Fibroblast of skin of left biceps (primary cell): ENCODE measurements around the gene FBXL2.
"Not testable (repeated sequence)": the region's sequence is repeated elsewhere in the genome, so short reads cannot be mapped to it uniquely, and the experiment has no call there.

Source experiments
- DNase-seq, 2 experiments: peaks; one replicate each; pipeline ENCODE4 v3.0.0-alpha.2; 2013; ENCODE audit warnings: low read depth in 2 of 2

Gene FBXL2

GRCh38 chr3:33386631-33387030 lies 109.4 kb downstream of the FBXL2 start:
- no peak for DNase-seq

- no peak for DNase-seq
Measured at GRCh38 chr3:33388374-33389100, 111.3 kb downstream of the FBXL2 start.

- DNase-seq, result no peak
Measured at GRCh38 chr3:33389908-33390307, 112.7 kb downstream of the FBXL2 start.

DNA sequence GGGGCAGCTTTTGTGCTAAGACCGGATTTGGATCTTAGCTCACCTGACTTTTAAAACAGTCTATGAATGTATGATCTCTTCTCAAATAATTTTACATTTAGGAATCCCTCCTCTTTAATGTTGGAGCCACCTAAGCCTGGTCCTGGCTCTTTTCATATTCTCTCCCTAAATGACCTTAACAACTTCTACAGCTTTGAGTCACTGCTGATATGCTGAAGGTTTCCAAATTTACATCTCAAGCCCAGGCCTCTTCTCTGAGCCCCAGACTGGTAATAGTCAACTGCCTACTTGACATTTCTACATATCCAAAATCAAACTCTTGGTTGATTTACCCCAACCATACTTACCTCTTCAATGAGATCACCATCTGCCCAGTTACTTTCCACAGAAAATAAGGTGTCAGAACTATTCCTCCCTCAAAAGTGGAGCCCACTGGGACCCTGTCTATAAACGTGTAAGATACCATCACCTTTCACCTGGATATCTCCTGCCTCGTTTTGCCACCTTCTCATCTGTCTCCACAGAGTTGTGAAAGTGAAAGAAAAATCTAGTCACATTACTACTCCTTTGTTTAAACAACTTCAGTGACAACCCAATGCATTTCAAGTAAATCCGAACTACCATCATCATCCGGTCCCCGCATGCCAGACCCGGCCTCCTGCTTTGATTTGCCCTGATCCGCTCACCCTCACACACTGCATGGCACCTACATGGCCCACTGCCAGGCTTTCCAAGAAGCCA lies 114.2 kb downstream of the FBXL2 start:
- DNase-seq, result no peak

DNA sequence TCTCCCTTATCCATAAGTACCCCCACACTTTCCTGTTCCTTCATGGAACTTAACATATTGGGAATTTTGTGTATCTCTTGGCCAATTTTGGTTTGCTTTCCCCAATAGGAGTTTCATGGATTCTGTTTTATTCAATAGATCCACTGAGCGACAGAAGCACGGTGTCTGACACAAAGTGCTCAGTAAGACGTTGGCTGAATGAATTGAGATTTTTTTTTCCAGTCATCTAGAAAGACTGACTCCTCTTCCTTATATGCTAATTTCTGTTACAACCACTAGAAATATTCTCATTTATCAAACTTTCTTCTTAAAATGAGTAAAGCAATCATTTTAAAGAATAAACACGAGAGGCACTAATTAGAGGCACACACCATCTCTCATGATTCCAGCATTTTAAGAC lies 114.9 kb downstream of the FBXL2 start:
- DNase-seq, result no peak

DNA sequence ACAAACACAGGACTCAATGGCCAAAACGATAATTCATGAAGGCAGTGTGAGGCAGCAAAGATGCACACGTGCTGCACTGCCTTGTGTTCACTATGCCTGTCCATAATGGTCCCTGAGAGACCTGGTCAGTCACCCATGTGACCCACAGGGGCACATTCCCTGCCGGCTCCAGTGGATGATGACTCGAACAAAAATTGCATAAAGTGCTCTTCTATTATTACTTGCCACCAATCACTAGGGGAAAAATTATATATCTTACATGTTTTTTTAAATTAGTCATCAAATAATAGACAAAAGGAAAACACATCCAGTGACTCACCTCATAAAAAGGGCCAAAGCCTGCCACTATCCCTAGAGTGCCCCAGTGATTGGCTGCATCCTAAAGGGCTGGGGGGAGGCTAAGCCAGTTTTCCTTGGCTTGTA lies 115.5 kb downstream of the FBXL2 start:
- peak; percentile 65 to 69 for DNase-seq

- DNase-seq, result peak in 1 of 2 experiments; percentile 4
Measured at GRCh38 chr3:33394403-33395054, 117.3 kb downstream of the FBXL2 start.

DNA sequence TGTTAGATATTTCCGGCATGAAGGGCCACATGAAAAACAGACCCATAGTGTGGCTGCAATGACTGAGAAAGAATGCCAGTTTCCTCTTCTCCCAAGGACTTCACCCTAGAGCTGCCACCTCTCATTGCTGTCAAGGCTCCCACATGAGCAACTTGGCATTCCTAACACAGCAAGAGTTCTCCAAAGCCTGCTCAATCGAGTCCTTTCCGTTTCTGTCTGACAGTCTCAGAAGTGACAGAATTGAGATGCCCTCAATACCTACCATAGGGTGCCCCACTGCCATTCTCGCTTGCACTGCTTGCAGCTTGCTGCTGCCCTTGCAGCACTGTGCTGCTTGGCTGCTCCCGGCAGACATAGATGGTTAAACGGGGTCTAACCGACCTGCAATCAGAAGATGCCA lies 118.7 kb downstream of the FBXL2 start:
- no peak for DNase-seq

DNA sequence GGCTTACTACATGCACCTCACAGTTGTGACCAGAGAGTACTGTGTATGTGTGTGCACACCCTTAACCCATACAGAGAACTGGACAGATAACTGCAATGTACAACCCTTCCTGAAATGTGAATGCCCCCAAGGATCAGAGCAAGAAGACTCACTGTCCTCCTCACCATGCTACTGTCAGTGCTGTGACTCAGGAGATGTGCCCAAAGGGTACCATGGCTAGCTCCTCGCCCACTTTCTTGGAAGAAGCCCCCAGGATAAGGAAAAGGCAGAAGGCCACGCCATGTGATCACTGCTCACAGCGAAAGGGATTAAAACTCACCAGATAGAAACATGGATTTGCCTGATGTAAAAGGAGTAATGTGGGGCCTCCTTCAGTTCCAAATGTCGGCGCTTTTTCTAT lies 121.2 kb downstream of the FBXL2 start:
- no peak for DNase-seq

- no peak for DNase-seq
Measured at GRCh38 chr3:33401781-33402180, 124.5 kb downstream of the FBXL2 start.

- DNase-seq, result no peak
Measured at GRCh38 chr3:33402936-33403335, 125.7 kb downstream of the FBXL2 start.

DNA sequence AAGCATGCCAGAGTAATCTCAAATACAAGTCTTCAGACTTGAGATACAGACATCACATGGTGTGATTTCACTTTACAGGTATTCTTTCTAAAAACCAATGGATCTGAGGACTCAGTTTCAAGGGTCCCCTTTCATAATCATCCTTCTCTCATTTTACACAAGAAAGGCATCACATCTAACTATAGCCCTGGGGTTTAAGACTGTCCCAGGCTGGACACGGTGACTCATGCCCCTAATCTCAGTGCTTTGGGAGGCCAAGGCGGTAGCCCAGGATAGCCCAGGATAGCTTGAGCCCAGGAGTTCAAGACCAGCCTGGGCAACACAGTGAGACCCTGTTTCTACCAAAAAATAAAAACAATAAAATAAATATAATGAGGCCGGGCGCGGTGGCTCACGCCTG lies 126.5 kb downstream of the FBXL2 start:
- DNase-seq, result no peak

DNA sequence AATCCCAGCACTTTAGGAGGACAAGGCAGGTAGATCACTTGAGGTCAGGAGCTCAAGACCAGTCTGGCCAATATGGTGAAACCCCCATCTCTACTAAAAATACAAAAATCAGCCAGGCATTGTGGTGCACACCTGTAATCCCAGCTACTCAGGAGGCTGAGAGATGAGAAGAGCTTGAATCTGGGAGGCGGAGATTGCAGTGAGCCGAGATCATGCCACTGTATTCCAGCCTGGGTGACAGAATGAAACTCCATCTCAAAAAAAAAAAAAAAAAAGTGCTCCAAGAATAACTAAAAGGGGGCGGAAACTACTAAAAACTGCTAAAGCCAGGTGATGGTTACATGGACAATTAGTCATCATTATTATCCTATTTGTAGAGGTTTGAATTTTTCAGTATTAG lies 133.6 kb downstream of the FBXL2 start:
- DNase-seq, result not testable (repeated sequence)

DNA sequence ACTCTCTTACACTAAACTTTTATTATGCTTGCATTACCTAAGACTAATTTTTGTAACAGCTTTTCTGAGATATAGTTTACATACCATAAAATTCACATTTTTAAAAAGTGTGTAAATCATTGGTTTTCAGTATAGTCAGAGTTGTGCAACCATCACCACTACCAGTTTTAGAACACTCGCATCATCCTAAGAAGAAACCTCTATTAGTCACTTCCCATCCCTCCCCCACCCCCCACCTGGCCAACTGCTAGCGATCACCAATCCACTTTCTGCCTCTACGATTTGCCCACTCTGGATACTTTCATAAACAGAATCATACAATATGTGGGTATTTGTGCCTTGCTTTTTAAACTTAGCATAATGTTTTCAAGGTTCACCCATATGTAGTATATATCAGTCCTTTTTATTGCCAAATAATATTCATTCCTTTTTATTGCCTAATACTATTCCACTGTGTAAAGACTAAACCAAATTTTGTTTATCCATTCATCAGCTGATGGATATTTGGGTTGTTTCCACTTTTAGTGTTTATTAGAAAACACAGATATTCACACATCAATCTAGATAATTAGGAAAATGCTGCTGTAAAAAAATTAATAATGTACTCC lies 139.9 kb downstream of the FBXL2 start:
- no peak for DNase-seq

- no peak for DNase-seq
Measured at GRCh38 chr3:33419948-33420347, 142.7 kb downstream of the FBXL2 start.

DNA sequence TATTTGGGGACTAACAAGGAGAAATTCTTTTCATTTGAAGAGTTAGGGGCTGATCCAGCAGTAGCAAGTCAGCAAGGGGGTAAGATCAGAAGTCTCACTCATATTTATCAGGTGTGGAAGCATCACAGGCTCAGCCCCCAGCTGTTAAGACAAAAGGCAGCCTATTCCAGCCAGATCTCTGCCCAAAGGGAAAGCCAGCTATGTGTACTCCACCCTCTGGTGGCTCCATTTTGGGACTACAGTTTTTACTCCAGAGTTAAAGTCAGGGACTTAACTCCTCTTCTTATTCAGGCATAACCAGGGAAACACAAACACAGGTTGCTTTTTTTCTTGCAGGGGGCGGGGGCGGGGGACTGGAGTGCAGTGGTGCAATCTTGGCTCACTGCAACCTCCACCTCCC lies 143.7 kb downstream of the FBXL2 start:
- DNase-seq, result no peak

DNA sequence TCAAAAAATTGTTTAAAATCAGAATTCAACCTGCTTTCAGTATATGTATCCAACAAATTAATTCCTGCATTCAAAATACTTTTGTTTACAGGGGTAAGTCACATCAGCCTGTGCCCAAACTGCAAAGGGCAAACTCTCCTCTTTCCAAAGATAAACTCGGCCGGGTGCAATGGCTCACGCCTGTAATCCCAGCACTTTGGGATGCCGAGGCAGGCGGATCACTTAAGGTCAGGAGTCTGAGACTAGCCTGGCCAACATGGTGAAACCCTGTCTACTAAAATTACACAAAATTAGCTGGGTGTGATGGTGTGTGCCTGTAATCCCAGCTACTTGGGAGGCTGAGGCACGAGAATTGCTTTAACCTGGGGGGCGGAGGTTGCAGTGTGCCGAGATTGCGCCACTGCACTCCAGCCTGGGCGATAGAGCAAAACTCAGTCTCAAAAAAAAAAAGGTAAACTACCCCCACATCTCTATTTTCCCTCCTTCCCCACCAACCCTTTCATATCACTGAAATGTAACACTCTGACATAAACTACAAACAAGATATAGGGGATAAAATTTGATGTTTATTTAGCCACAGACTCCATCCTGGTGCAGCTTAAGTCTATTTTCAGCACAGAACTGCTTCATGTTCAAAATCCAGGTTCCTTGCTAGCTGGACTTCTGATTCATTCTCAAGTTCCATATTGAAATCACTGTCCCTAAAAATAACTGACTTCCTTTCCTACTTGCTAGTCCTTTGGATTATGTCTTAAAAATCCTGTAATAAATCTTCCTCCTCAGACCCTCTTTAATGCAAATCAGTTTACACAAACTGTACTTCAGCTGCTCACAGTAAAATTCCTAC lies 147.6 kb downstream of the FBXL2 start:
- DNase-seq, result no peak

DNA sequence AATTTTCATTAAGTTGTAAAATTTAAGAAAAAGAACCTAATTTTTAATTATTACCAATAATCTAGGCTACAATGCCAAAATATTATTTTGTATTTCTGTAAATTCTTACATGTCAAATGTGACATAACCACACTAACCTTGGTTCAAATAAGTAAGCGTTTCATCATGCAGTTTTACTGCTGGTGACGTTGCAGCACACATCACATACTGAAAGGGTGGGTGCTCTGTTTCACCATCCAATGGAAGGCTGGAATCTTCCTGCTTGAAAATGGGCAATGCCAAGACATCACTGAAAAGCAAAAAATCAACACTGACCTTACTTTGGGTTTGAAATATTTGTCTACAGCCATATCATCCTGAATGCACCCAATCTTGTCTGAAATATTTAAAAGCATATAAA lies 148.2 kb downstream of the FBXL2 start:
- DNase-seq, result no peak

DNA sequence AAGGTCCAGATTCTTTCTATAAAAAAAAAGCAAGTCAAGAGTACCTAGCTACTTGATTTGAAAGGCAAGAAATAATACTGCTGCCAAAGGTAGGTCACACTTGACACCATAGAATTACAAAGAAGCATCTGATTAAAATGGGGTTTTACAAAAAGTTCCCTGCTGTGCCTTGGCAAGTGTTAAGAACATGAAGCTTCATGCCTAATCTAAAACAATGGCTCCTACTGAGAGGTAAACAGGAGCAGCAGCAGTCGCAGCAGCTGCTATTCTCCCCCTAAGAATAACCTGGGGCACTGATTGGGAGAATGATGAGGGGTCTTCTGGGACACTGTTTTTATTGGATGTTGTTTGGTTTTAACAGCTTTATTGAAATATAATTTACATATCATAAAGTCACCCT lies 148.8 kb downstream of the FBXL2 start:
- DNase-seq, result no peak

- DNase-seq, result no peak
Measured at GRCh38 chr3:33426630-33427317, 149.5 kb downstream of the FBXL2 start.

GRCh38 chr3:33428734-33429133 lies 151.5 kb downstream of the FBXL2 start:
- DNase-seq, result no peak
